HG03135 (cell line): ENCODE results near the gene DCHS2.

ENCODE experiments used
- ATAC-seq: cut with Tn5 transposase; IDR thresholded peaks from one replicate; pipeline ENCODE4 v1.9.1; 2021; ENCODE audit warnings: mild to moderate bottlenecking, moderate library complexity; ENCODE audit not compliant: unreplicated experiment

DCHS2 gene, protein sequence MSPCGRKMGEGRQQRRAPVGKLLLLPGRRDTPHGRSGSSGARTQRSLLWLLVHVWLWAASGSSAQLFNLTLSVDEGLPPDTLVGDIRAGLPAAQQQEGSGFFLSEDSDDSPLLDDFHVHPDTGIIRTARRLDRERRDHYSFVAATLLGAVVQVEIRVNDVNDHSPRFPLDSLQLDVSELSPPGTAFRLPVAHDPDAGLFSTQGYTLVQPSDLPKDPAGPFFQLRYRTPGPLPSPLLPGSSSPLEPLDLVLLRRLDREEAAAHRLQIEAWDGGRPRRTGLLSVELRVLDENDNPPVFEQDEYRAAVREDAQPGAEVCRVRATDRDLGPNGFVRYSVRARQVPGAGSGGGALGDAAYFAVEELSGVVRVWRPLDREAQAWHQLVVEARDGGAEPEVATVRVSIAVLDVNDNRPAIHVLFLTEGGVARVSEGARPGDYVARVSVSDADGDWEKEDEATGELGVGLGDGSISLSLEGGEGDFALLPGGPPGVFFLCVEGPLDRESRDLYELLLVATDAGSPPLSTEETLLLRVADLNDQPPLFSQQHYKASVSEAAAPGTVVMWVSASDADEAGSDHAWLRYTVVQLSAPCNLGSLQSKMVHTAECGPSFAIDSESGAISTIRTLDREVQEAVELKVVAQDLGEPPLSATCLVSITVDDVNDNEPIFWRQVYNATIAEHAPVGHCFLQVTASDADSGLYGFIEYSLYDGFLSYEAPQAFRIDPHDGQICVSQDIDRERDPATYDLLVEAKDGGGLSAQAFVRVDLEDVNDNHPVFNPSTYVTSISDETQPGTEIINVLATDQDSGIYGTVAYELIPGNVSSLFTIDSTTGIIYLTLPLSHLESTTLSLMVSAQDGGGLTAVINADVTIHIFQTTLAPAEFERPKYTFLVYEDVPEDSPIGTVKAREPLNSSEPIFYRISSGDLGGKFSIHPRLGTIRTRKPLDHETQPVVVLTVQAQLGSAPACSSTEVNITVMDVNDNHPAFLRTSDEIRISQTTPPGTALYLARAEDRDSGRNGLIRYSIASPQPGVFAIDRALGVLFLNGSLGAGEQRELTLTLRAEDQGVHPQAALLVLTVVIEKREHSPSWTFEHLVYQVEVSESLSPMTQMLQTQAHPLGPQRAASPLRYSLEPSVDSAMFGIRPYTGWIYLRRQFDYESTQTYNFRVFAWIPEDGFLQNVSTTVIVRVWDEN (N-terminal part only)

DNA sequence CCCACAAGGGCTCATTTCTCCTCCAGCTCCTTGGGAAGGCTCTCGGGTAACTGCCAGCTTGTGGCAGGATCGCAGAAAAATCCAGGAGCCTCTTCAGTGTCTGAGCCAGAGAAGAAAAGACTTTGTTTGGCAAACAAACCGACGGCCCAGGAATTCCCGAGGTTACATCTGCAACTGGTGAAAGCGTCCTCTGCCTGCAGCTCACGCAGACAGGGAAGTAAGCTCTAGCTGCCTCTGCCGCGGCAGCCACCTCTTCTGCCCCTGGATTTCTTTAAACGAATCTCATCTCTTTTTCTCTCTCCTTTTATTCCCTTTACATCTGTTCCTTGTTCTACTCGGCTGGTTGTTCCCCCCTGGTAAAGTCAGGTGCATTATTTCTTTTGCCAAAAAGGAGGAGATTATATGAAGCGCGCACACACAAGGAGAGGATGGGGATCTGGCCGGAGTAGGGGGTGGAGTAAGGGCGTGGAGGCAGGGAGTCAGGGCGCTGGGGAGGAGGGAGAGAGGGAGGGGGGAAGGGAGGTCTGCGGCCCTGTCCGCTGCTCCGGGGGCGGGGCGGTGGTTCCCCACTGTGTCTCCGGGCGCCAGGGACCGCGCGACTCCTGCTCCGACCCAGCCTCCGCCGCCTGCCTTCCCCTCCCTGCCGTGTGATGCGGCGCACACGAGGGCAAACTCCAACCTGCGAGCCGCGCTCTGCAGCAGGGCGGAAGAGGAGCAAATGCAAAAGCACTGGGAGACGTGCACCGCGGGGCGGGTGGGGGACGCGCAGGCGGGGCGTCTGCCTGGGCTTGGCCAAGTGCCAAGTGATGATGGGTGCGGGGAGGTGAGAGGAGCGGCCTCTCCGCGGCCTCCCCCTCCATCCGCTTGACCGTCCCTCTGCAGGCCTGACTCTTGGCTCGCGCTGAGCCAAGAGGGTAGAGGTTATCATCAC is at the start of gene DCHS2:
TSS of gene DCHS2 (minus strand) at position 459 of the 931 bp plus-strand sequence. CDS start at position 15, 444 bp downstream.
- ATAC-seq: peak; percentile 66

DNA sequence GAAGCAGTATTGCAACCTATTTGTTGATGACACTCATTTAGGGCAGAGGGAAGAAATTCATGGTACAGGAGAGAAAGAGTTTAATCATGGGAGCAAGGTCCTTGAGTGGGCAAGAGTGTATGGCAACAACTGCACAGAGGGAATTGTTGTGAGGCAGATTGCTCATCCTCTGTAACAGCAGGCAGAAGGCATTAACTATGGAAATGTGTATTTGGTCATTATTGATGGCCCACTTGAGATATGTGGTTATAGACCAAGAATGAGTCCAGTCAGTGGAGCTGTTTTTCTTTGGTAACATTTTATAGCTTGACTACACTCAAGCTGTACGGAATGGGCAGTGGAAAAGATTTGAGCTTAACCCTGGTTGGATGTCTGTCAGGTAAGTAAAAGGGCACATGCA is 42.7 kb upstream of the DCHS2 start:
- ATAC-seq: no peak

DNA sequence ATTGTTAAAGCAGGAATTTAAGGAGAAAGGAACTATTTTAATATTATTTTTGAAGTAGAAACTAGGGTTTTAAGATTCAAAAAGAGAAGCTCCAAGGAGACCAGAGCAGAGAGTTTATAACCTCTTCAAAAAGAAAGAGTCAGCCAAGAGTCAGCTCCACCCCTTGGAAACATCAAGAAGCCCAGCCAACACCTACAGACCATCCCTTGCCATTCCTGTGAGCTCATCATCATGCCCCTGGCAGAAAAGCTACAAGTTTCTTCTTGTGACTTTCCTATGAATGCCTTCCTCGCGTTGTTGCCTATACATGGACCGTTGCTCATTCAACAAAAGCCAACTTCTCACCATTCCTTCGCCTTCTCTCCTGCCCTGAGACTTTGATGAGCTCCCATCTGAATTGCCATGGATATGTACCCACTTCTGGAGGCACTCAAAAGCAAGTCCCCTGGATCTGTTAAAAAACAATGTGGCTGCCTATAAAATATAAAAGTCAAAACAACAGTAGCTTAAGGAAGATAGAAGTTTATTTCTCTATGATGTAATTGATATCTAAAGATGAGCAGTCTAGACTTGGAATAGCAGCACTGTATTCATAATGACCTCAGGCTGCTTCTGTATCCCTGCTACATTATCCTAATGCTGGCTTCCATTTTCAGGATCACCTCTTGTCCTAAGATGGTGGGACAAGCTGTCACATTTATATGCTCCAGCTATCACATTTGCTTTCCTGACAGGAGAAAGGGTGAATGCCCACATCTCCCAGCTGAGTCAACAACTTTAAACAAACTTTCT is 38.3 kb upstream of the DCHS2 start:
- no peak for ATAC-seq

DNA sequence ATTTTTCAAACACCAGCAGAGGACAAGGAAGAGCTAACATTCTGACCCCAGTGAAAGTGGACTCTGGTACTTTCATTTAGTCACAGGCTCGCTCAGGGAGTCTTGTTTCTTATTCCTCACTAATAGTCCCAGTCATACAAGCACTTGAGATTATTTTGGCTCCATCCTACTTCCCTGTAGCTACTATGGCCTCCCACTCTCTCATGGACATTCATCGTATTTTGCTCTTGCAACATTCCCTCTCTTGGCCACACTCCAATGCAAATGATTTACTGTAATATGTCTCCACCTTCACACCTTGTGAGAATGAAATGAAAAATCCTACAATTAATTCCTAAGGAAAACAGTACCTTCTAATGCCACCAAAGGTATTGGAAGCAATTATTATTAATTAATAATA is 37.3 kb upstream of the DCHS2 start:
- no peak for ATAC-seq

DNA sequence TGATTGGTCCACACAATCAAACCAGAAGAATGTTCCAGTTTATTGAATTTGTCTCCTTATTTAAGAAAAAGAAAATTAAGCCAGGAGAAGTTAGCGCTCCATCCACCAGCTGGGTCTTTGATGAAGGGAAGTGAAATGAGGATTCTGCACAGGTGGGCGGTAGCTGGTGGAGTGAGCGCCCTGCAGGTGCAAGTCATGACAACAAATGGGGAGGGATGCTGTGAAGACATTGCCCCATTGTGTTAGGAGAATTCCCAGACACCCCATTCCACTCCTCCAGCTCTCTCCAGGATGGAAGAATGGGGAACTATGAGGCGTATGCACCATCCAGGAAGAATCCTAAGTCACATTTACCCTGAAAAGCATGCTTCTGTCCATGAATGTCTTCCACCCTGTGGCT is 35.7 kb upstream of the DCHS2 start:
- ATAC-seq: no peak

DNA sequence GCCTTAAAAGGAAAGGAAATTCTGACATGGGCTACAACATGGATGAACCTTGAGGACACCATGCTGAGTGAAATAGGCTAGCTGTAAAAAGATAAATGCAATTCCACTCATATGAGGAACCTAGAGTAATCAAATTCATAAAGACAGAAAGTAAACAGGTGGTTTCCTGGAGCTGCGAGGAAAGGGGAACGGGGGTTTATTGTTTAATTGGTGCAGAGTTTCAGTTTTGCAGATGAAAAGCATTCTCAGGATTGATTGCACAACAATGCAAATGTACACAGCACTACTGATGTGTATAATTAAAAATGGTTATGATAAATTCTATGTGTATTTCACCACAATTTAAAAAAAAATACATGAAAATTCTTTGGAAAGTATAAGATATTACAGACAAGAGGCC is 34.6 kb upstream of the DCHS2 start:
- peak; percentile 58 for ATAC-seq

DNA sequence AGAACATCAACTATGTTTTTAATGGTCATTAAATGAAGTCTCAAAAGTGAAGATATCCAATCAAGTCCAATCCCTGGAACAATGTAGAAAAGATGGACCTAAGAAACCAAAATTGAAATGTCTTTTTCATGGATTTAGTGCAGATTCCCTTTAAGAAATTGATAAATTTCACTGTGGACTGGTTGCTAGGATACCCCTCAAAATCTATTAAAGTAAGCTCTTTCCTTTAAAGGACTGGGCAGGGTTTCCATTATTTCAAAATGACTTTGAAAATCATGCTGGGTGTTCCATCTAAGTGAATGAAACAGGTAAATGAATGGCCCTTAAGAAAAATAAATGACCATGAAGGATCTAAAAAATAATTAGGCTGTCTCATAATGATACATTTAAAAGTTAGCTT is 30.0 kb upstream of the DCHS2 start:
- ATAC-seq: no peak

DNA sequence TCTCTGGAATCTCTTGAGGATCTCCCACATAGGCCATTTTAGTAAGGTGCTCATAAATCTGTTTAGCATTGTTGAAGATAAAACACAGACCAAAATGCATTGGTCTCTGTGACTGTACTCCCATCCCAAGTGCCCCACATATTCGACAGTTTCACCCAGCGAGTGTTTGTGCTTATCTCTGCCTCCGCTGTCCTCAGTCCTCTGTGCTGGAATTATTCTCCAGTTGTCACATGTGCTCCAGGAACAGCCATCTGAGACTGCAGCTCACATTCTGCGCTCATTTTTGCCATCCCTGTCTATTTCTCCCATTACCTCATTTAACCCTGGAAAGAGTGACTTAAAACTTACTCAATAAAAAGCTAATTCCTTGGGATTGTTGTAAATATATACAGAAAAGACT is 27.6 kb upstream of the DCHS2 start:
- no peak for ATAC-seq

DNA sequence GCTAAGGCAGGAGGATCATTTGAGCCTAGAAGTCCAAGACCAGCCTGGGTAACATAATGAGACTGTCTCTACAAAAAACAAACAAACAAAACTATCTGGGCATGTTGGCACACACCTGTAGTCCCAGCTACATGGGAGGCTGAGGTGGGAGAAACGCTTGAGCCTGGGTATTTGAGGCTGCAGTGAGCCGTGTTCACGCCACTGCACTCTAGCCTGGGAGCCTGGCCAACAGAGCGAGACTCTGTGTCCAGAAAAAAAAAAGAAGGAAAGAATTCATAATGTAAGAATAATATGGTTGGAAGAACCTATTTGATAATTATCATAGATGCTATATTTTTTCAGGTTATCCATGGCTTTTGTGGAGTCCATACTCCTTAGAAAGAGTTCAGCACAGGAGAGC is 26.0 kb upstream of the DCHS2 start:
- ATAC-seq: no peak

DNA sequence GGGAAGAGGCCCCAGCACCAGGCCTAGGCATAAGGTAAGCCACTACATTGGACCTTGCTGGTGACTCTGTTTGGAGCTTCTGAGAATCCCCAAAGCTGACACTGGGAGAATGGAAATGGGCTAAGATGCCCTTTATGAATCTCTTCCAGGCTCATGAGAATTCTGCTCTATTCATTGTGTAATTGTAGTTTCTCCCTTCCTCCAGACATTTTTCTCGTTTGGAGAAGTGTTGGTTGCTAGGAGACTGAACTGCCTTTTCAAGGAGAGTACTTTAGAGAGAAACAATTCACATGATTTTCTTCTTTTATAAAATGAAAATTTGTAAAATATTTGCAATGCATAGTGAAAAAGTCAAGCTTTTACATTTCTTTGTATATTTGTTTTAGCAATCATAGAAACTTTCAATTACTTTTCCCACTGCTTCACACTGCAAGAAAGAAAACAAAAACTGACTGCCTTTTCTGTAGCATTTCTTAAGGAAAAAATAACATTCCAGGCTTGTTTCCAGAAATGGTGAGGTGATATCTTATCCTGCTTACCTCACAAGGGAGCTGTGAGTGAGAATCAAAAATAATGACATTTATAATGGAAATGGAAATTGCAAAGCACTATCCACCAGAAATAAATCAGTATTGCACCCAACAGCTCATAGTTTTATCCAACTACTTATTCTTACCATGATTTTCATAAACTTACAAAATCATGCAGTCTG is 24.9 kb upstream of the DCHS2 start:
- ATAC-seq: no peak

DNA sequence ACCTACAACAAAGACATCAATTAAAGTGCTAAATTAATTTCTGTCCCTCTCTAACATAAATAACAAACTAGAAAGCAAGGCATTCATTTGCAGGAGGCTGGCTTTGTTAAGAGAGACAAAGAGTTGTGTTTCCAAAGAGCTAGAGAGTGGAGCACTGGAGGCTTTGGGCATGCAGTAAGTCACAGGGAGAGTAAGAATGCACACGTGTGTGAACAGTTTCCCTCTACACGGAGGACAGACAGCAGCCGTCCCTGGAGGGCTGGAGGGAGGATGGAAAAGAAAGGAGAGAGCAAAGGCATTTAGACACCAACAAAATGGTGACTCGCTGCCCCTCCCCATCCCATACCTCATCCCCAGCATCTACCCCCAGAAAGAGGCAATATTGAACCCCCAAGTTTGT is 20.4 kb upstream of the DCHS2 start:
- ATAC-seq: no peak

DNA sequence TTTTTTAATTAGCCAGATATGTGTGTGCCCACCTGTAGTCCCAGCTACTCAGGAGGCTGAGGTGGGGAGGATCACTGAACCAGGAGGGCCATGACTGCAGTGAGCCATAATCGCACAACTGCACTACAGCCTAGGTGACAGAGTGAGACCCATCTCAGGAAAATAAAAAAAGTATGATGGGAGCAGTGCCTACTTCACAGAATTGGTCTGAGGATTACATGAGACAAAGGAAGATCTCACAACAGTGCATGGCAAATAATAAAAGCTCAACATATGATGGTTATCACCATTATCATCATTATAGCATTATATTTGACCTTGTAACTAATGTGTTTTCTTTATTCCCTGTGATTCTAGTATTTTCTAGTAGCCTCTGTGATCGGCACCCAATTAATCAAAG is 19.9 kb upstream of the DCHS2 start:
- no peak for ATAC-seq

DNA sequence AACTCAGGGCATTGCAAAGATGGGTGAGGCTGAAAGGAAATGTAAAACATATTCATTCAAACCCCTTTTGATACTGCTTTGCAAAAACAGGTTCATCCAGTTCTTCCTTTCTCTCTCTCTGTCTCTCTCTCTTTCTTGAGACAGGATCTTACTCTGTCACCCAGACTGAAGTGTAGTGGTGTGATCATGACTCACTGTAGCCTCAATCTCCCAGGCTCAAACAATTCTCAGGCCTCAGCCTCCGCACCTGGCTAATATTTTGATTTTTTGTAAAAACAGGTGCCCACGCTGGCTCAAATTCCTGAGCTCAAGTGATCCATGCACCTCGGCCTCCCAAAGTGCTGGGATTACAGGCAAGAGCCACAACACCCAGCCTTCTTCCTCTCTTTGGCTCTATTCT is 15.6 kb upstream of the DCHS2 start:
- no peak for ATAC-seq

DNA sequence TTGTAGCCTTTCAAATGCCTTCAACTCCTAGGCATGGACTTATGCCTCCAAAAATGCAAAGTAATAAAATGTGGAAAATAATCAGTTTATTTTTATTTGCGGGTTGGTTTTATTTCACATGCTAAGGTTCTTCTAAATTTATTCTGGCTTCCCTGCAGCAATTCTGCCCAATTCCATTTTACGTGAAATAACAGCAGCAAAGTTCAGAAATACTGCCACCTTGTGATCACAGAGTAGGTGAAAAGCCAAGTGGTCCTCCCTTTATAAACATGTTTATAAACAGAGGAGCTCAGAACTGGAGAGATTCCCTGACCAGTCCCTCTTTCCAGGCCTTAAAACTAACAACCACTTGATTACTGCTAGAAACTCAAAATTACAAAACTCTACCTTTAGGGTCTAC is 14.7 kb upstream of the DCHS2 start:
- no peak for ATAC-seq

DNA sequence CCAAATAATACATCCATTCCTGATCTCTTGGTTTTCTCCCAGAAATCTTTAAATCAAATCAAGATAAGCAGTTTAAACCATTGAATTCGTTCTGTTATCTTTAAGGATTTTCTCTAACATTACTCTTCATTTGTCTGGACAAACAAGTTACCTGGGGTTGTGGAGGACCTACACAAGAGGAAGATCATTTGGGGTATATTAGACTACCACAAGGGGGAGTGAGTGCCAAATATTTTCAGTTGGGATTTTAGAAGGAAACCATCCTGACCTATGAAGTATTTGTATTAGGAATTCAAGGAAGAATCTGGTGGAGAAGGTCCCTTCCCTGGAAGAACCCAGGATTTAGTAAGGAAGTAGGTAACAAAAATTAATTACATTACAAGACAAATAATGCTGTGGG is 12.0 kb upstream of the DCHS2 start:
- no peak for ATAC-seq

DNA sequence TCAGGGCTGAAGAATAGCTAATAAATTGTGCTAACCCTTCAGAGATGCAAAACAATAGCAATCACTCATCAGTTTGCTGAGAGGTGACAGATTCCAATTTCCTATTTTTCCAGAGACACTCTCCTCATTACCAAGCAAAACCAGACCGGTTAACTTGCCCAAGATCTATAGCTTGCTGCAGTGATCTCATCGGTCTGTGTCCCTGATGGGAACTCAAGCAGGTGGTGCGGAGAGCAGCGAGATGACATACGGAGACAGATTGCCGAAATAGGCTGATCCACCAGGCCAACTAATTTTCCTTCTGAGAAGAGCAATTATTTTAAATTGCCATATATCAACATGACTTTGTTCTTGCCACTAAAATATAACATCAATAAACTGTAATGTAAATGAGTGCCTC is 10.5 kb upstream of the DCHS2 start:
- ATAC-seq: no peak

DNA sequence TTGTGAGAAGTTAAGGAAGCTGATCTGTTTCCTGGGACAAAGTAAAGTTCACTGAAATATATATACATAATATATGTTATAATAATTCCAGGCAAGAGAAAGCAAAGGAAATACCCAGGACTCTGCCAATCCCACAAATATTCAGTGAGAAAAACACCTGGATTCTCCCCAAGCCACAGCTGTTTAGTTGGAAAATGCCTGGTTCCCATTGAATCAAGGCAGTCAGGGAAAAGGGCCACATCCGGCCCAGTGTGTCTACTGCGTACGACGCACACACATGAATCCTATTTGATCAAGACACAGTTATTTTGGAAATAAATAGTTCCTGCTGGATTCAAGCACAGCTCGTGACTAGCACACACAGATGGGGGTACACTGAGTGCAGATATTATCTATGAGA is 6.3 kb upstream of the DCHS2 start:
- ATAC-seq: no peak

DNA sequence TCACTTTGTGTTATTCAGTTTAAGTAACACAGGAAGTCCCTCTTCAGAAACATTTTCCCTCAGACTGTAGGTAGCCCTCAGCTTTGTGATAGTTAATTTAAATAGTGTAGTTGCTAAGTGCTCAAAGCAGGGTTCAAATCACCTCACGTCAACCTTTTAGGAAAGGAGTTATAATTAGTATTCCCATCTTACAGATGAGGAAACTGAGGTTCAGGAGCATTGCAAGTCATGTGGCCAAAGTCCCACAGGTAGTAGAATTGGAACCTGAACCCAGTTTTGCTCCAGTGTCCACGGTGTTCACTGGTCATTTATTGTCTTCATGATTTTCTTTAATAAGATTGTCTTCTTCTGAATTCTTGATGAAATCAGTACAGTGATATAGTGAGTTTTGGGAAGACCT is 4.3 kb upstream of the DCHS2 start:
- no peak for ATAC-seq

DNA sequence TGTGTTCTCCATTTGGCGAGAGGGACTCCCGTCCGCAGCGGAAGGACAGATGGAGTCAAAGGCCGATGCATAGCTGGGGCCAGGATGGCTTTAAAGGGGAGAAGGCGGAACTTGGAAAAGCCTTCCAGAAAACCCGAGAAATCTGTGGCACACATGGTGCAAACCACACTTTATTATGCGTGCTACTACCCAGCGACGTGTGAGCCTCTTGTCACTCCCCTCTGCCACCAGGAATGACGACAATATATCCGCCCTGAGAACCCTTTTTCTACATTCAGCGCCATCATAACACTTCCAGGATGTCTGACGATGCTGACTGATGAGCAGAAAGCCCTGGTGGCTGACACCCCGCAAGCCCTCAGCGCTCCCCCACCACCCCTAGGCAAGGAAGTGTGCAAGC is 689 bp upstream of the DCHS2 start:
- no peak for ATAC-seq
